ENCODE measurements around the gene FAM149A.

Gene FAM149A

GRCh38 chr4:186204686-186205085, 100.2 kb downstream of the FAM149A start:
- DNase-seq: no peak

- DNase-seq: no peak
Observed at GRCh38 chr4:186205156-186205555, 100.7 kb downstream of the FAM149A start.

GRCh38 chr4:186216465-186217024, 112.0 kb downstream of the FAM149A start:
- no peak for DNase-seq

- DNase-seq: no peak
Observed at GRCh38 chr4:186217733-186218293, 113.3 kb downstream of the FAM149A start.

- no peak for DNase-seq
Observed at GRCh38 chr4:186221624-186222023, 117.1 kb downstream of the FAM149A start.
